ENCODE results near the gene ATP2A3.

DNA sequence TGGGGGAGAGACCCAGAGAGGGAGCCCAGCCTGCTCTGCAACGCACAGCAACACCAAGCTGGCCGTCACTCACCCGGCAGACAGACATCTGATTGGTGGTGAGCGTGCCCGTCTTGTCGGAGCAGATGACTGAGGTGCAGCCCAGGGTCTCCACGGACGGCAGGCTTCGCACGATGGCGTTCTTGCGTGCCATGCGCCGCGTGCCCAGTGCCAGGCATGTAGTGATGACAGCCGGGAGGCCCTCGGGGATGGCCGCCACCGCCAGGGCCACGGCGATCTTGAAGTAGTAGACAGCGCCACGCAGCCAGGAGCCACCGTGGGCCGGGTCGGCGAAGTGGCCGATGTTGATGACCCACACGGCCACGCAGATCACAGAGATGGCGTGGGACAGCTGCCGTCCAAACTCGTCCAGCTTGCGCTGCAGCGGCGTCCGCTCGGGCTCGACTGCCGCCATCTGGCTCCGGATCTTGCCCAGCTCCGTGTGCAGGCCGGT, 16.9 kb downstream of the ATP2A3 start:
- TF ChIP-seq, protein P1, sequence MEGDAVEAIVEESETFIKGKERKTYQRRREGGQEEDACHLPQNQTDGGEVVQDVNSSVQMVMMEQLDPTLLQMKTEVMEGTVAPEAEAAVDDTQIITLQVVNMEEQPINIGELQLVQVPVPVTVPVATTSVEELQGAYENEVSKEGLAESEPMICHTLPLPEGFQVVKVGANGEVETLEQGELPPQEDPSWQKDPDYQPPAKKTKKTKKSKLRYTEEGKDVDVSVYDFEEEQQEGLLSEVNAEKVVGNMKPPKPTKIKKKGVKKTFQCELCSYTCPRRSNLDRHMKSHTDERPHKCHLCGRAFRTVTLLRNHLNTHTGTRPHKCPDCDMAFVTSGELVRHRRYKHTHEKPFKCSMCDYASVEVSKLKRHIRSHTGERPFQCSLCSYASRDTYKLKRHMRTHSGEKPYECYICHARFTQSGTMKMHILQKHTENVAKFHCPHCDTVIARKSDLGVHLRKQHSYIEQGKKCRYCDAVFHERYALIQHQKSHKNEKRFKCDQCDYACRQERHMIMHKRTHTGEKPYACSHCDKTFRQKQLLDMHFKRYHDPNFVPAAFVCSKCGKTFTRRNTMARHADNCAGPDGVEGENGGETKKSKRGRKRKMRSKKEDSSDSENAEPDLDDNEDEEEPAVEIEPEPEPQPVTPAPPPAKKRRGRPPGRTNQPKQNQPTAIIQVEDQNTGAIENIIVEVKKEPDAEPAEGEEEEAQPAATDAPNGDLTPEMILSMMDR (conservative IDR thresholded peaks at IDR 0.05; ENCODE audit: low read length): no peak
- TF ChIP-seq EZH2phosphoT487 (IDR thresholded peaks at IDR 0.05; ENCODE audit: borderline replicate concordance): no peak
